Neutrophil (primary cell): Measurements from ENCODE around the gene FAAP20.

Source experiments
- H3K27ac ChIP-seq: fragments of 200-600 bp; sonication (generic); 2 replicates; pipeline ENCODE4 v1.5.1; 2016; ENCODE audit warnings: mild to moderate bottlenecking, moderate library complexity
- H3K27me3 ChIP-seq: fragments of 200-600 bp; sonication (generic); 2 replicates; pipeline ENCODE4 v1.6.0; 2016; ENCODE audit warnings: mild to moderate bottlenecking
- H3K36me3 ChIP-seq: fragments of 200-600 bp; sonication (generic); 2 replicates; pipeline ENCODE4 v1.5.1; 2017
- H3K4me1 ChIP-seq, 2 experiments: fragments of 200-600 bp in 1 of 2; sonication (generic) in 1 of 2; 1 replicate in 1 of 2; 2 replicates in 1 of 2; pipeline versions ENCODE4 v1.5.1 to v1.6.1; 2013 to 2016; ENCODE audit warnings: low read depth in 1 of 2, low read length in 1 of 2, mild to moderate bottlenecking in 1 of 2, moderate library complexity in 1 of 2; ENCODE audit not compliant: control insufficient read depth in 1 of 2, insufficient read depth in 1 of 2
- H3K4me3 ChIP-seq, 2 experiments: fragments of 200-600 bp in 1 of 2; sonication (generic) in 1 of 2; 1 replicate in 1 of 2; 2 replicates in 1 of 2; pipeline ENCODE4 v1.5.1; 2013 to 2016; ENCODE audit warnings: low read depth in 1 of 2, low read length in 1 of 2, mild to moderate bottlenecking in 1 of 2, moderate library complexity in 1 of 2
- H3K9me3 ChIP-seq: fragments of 200-600 bp; sonication (generic); 2 replicates; pipeline ENCODE4 v1.5.1; 2016
- CTCF ChIP-seq: fragments of 200-600 bp; sonication (generic); IDR thresholded peaks from 2 replicates; pipeline ENCODE4 v1.5.1; 2016; ENCODE audit warnings: antibody characterized with exemption

FAAP20 gene

GRCh38 chr1:2189459-2190425 lies 4.8 kb downstream of the FAAP20 start:
- TF ChIP-seq CTCF, result no peak
- H3K27ac ChIP-seq, result peak overlapping the region; percentile 94
- H3K36me3 ChIP-seq, result peaks cover 25% of the 10 kb centered on the region
- H3K27me3 ChIP-seq, result no peaks in the 10 kb centered on the region
- H3K4me1 ChIP-seq, result peaks cover 35 to 36% of the 10 kb centered on the region in 2 experiments
- H3K9me3 ChIP-seq, result no peaks in the 10 kb centered on the region
- H3K4me3 ChIP-seq, result peak overlapping the region; percentile 65 to 73

GRCh38 chr1:2188336-2188735 lies 6.2 kb downstream of the FAAP20 start:
- no peak for TF ChIP-seq CTCF
- Histone ChIP-seq H3K4me3 (no peak overlapping the region), H3K27me3 (no peaks in the 10 kb centered on the region), H3K4me1 (peaks cover 26 to 28% of the 10 kb centered on the region in 2 experiments), H3K9me3 (no peaks in the 10 kb centered on the region), H3K36me3 (peaks cover 32% of the 10 kb centered on the region), H3K27ac (peak overlapping the region; percentile 23)

- peaks cover 31% of the 10 kb centered on the region for H3K36me3 ChIP-seq
- peaks cover 24 to 25% of the 10 kb centered on the region in 2 experiments for H3K4me1 ChIP-seq
- no peak for TF ChIP-seq CTCF
- H3K4me3 ChIP-seq, result no peak overlapping the region
- H3K27me3 ChIP-seq, result no peaks in the 10 kb centered on the region
- H3K9me3 ChIP-seq, result no peaks in the 10 kb centered on the region
- H3K27ac ChIP-seq, result no peak overlapping the region
Observed at GRCh38 chr1:2187619-2188018, 7.0 kb downstream of the FAAP20 start.

DNA sequence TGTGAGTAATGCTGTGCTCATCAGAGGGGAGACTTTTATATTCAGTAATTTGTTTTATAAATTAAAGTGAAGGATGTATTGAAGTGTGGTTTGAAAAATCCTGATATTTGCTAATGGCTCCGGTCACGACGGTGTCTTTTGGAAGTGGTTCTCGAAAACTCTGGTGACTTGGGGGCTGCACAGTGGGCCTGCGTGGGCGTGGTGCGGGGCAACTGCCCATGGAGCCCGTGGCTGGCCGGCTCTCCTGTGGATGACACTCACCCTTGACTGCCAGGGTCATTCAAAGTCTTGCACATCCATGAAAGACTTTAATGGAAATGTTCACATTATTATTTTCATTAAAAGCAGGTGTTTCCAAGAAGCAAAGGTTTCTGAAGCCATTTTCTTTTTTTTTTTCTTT lies 7.7 kb downstream of the FAAP20 start:
- no peak for TF ChIP-seq CTCF
- Histone ChIP-seq H3K27ac (no peak overlapping the region), H3K4me1 (peaks cover 24 to 25% of the 10 kb centered on the region in 2 experiments), H3K4me3 (no peak overlapping the region), H3K9me3 (no peaks in the 10 kb centered on the region), H3K36me3 (peaks cover 29% of the 10 kb centered on the region), H3K27me3 (no peaks in the 10 kb centered on the region)

DNA sequence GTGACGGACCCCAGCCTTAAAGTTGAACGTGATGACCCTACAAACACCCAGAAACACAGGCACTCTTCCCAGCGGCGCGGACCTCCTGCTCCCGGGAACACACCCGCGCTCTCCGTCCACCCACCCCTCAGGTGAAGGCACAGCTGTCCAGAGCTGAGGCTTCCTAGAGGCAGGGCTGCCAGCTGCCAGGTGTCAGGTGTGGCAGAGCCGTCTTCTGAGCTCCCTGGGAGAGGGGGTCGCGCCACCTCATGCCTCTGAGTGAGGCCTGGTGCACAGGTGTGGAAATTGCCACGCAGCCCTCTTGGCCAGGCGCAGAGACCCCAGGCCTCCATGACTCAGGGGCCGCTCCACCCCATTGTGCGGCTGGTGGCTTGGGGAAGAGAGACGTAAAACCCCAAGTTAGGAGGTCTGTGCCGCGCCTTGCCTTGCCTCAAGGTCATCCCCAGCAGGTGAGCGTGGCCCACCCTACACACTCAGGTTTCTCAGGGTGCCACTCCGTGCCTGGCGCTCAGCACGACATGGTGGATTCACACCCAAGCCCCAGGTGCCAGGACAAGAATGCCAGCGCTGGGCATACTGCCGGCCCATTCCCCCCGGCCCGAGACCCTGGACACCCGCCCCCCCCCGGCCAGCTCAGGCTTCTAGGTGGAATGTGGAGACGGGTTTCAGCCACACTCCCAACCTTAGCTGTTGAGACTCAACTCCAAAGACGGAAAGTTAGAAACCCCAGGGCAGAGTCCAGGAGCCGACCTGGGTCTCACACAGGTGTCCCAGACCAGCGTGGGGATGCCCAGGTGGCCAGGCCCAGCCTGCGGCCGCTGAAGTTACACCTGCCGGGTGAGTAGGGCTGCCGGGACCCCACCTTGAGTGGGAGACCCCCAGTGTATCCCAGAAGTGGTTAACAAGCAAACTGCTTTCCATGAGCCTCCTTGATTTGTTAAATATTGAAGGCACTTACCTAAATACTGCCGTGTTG lies 8.4 kb downstream of the FAAP20 start:
- Histone ChIP-seq H3K36me3 (peaks cover 29% of the 10 kb centered on the region), H3K4me1 (peaks cover 23 to 25% of the 10 kb centered on the region in 2 experiments), H3K9me3 (no peaks in the 10 kb centered on the region), H3K4me3 (no peak overlapping the region), H3K27me3 (no peaks in the 10 kb centered on the region), H3K27ac (no peak overlapping the region)
- TF ChIP-seq CTCF, result no peak
